ENCODE data around the gene SMIM7. TPM values are rescaled to one million over a fixed set of nuclear protein-coding genes. Genes with fewer than 3 reads are reported as not detected.
A peak's percentile ranks its signal among the peaks of the same experiment; 100 is the strongest.

The SMIM7 gene
- total RNA-seq, 4 donors from 2014 or later, result 72.6 to 135 (median 95.9) TPM

DNA sequence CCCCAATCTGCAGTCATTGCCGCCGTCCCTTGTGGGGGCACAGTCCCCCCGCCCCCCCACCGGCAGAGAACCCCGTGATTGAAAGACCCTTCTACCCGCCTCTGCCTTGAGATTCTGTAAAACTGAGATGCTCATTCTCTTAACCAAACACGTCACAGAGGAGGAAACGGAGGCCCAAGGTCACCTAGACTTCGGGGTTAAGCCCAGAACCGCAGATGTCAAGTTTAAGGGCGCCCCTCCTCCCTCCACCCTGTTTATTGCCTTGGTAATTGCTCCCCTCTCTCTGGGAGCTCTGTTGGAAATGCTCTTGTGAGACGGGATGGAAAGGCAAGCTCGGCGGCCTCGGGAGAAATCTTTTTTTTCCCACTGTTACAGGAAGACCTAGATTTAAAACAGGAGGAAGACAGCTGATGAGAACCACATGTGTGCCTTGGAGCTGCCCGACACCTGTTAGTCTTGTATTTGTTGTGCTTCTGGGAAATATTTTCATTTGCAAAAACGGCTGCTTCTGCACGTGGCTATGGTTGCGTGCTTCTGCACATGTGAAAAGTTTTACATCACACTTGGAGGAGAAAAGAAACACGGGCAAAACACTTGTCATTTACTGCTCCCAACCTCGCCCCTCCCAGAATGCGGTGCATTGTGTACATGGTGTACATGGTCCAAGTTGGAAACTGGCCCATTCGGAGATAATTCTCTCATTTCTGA, 30.8 kb downstream of the SMIM7 start:
- Histone ChIP-seq H3K9me3 (no peaks in the 10 kb centered on the region), H3K27ac (peak overlapping the region; percentile 94 to 99 (median 98)), H3K4me1 (peaks cover 0 to 31% (median 11%) of the 10 kb centered on the region in 4 donors), H3K27me3 (no peaks in the 10 kb centered on the region), H3K36me3 (peaks cover 0 to 33% (median 0%) of the 10 kb centered on the region in 3 donors), H3K4me3 (peak overlapping the region; percentile 69 to 99 (median 88))
- TF ChIP-seq POLR2A (IDR thresholded peaks at IDR 0.05), result no peak
- peak in 1 of 3 donors; percentile 62 for DNase-seq

DNA sequence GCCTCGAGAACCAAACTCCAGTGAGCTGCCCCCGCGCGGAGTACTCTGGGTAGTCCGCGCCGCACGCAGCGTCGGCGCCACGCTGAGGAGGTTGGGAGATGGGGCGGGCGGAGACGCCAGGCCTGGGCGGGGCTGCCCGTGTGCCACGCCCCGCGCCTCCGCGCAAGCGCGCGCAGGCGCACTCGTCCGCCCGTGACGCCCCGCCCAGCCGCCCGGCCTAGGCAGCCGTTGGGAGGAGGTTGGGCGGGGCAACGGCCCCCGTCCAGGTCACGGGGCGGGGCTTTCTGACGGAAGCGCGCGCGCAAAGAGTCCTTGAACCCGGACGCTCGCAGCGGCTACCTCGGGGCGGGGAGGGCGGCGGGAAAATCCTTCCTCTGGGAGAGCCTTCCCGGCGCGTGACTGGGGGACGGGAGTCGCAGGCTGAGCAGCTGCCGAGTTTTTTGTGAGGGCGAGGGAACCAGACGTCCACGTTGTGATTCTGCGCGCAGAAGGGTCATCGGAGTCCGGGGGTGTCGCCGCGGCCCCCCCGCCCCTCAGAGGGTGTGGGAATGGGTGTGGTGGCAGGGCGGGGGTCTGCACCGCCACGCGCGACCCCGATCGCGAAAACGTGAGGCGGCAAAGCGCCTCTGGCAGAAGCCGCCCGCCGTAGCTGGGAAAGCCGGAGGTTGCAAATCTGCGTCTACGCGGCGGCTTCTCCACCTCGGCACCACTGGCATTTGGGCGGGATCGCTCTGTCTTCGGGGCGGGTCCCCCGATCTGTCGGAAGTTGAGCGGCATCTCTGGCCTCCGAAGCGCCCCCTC, 31.6 kb downstream of the SMIM7 start, which contains the start of gene MED26:
MED26 (minus strand) TSS at position 22 of the 801 bp plus-strand sequence. CDS start 261 bp downstream, outside the sequence.
- Histone ChIP-seq H3K9me3 (no peaks in the 10 kb centered on the region), H3K4me1 (peaks cover 0 to 31% (median 11%) of the 10 kb centered on the region in 4 donors), H3K4me3 (peak within 1 kb of the TSS; percentile 69 to 99 (median 88)), H3K36me3 (peaks cover 0 to 39% (median 0%) of the 10 kb centered on the region in 3 donors), H3K27me3 (no peaks in the 10 kb centered on the region), H3K27ac (peak within 1 kb of the TSS; percentile 94 to 99 (median 98))
- DNase-seq, result peak; percentile 94 to 99 (median 97)
- peak; percentile 46 to 75 for TF ChIP-seq POLR2A (IDR thresholded peaks at IDR 0.05)
- TF ChIP-seq, protein P1, sequence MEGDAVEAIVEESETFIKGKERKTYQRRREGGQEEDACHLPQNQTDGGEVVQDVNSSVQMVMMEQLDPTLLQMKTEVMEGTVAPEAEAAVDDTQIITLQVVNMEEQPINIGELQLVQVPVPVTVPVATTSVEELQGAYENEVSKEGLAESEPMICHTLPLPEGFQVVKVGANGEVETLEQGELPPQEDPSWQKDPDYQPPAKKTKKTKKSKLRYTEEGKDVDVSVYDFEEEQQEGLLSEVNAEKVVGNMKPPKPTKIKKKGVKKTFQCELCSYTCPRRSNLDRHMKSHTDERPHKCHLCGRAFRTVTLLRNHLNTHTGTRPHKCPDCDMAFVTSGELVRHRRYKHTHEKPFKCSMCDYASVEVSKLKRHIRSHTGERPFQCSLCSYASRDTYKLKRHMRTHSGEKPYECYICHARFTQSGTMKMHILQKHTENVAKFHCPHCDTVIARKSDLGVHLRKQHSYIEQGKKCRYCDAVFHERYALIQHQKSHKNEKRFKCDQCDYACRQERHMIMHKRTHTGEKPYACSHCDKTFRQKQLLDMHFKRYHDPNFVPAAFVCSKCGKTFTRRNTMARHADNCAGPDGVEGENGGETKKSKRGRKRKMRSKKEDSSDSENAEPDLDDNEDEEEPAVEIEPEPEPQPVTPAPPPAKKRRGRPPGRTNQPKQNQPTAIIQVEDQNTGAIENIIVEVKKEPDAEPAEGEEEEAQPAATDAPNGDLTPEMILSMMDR (IDR thresholded peaks at IDR 0.05), result peak in 2 of 6 experiments; percentile 15 to 18

- Histone ChIP-seq H3K27ac (peak overlapping the region; percentile 89 to 99 (median 98)), H3K27me3 (no peaks in the 10 kb centered on the region), H3K36me3 (peaks cover 0 to 34% (median 0%) of the 10 kb centered on the region in 3 donors), H3K4me1 (peaks cover 0 to 31% (median 11%) of the 10 kb centered on the region in 4 donors), H3K9me3 (no peaks in the 10 kb centered on the region), H3K4me3 (peak overlapping the region; percentile 69 to 99 (median 88))
- DNase-seq, result no peak
- TF ChIP-seq, protein P1 (IDR thresholded peaks at IDR 0.05), result peak in 1 of 6 experiments; percentile 19
- TF ChIP-seq POLR2A (IDR thresholded peaks at IDR 0.05), result no peak
Observed at GRCh38 chr19:16627928-16628182, 32.1 kb downstream of the SMIM7 start.

DNA sequence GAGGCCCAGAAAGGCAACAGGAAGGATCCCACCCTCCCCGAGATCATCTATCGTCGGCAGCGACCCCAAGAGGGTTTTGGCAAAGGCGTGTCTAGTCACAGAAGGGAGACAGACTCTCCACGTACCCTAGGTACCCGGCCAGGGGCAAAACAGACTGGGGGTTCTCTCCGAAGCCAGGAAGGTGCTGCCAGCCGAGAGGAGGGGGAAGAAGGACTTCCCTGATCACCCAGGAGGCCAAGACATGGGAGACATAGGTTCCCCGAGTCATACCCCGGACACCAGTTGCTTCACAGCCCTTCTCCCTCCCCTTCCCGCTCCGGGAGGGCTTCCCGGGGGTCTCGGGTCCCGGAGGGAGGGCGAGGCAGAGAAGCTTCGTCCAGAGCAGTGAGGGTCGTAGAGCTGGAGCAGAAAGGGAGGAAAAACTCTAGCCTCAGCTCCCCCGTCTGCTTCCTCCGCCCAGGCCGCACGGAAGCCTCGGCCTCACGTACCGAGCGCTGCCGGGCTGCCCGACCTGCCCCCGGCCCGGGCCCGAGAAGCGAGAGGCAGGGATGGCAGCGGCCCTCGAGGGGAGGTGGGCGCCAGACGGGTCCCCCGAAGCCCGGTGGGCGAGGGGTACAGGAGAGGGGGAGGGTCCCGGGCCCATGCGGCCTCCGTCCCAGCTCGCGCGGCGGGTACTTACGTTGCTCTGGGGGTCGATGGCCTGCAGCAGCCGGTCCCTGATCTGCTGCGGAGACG, 32.6 kb downstream of the SMIM7 start:
- Histone ChIP-seq H3K4me3 (peak overlapping the region; percentile 69 to 99 (median 88)), H3K9me3 (no peaks in the 10 kb centered on the region), H3K27me3 (no peaks in the 10 kb centered on the region), H3K27ac (peak overlapping the region; percentile 89 to 99 (median 98)), H3K36me3 (peaks cover 0 to 29% (median 0%) of the 10 kb centered on the region in 3 donors), H3K4me1 (peaks cover 0 to 31% (median 11%) of the 10 kb centered on the region in 4 donors)
- TF ChIP-seq, protein P1 (IDR thresholded peaks at IDR 0.05), result no peak
- no peak for TF ChIP-seq POLR2A (IDR thresholded peaks at IDR 0.05)
- peak in 1 of 3 donors; percentile 56 for DNase-seq

- peaks cover 0 to 28% (median 0%) of the 10 kb centered on the region in 3 donors for H3K36me3 ChIP-seq
- H3K4me1 ChIP-seq, result peaks cover 0 to 31% (median 11%) of the 10 kb centered on the region in 4 donors
- H3K27me3 ChIP-seq, result no peaks in the 10 kb centered on the region
- peak overlapping the region; percentile 69 to 99 (median 88) for H3K4me3 ChIP-seq
- H3K9me3 ChIP-seq, result no peaks in the 10 kb centered on the region
- peak overlapping the region; percentile 89 to 99 (median 98) for H3K27ac ChIP-seq
- no peak for DNase-seq
- TF ChIP-seq POLR2A (IDR thresholded peaks at IDR 0.05), result no peak
- TF ChIP-seq, protein P1 (IDR thresholded peaks at IDR 0.05), result no peak
Observed at GRCh38 chr19:16626796-16627192, 33.1 kb downstream of the SMIM7 start.
